Lower leg skin (tissue), 3 donors: ENCODE measurements around the gene FAM53B.

Experiments
- CTCF ChIP-seq, 3 donors: fragments of 450-650 bp; IDR thresholded peaks; one replicate each; pipeline ENCODE4 v1.5.1; 2016; ENCODE audit warnings: antibody characterized with exemption in 3 of 3, mild to moderate bottlenecking in 3 of 3, moderate library complexity in 2 of 3
- POLR2A ChIP-seq, 2 donors: fragments of 450-650 bp; IDR thresholded peaks; one replicate each; pipeline ENCODE4 v1.6.1; 2016 to 2017; ENCODE audit warnings: antibody characterized with exemption in 2 of 2, mild to moderate bottlenecking in 1 of 2, moderate library complexity in 1 of 2

- TF ChIP-seq CTCF (IDR thresholded peaks at IDR 0.05) (no peak), POLR2A (IDR thresholded peaks at IDR 0.05) (no peak)
Measured at GRCh38 chr10:124669824-124670654, 74.1 kb downstream of the FAM53B start.
